GM19238 (cell line): Measurements from ENCODE around the gene ACOX1.

Experiments
- DNase-seq: peaks from one replicate; pipeline ENCODE4 v3.0.0; 2011; ENCODE audit warnings: low spot score; ENCODE audit not compliant: insufficient read length

The ACOX1 gene

GRCh38 chr17:75978938-75979704, at the start of gene ACOX1, which contains the start of gene TEN1:
ACOX1 (minus strand) TSS chr17:75979166; CDS start chr17:75979073, 93 bp downstream.
TEN1 (plus strand) TSS chr17:75979240; CDS start chr17:75986193, 6,953 bp downstream.
- DNase-seq = peak; percentile 85

- DNase-seq = no peak
These were observed 48.3 kb upstream of the ACOX1 start, which contains the start of gene EVPL for GRCh38 chr17:76027159-76027839. EVPL (minus strand) TSS chr17:76027306; CDS start chr17:76027198, 108 bp downstream.

GRCh38 chr17:76026714-76027158, 47.8 kb upstream of the ACOX1 start:
- DNase-seq = no peak

- DNase-seq = no peak
These were observed 46.3 kb upstream of the ACOX1 start for GRCh38 chr17:76025294-76025693.

GRCh38 chr17:76024353-76024752, 45.4 kb upstream of the ACOX1 start:
- DNase-seq = no peak

- DNase-seq = no peak
These were observed 44.9 kb upstream of the ACOX1 start for GRCh38 chr17:76023900-76024237.

- DNase-seq = no peak
These were observed 44.3 kb upstream of the ACOX1 start for GRCh38 chr17:76022973-76023899.

- no peak for DNase-seq
These were observed 43.3 kb upstream of the ACOX1 start for GRCh38 chr17:76022285-76022684.

- no peak for DNase-seq
These were observed 41.0 kb upstream of the ACOX1 start for GRCh38 chr17:76019833-76020467.

- no peak for DNase-seq
These were observed 39.8 kb upstream of the ACOX1 start for GRCh38 chr17:76018801-76019200.

GRCh38 chr17:76018340-76018680, 39.3 kb upstream of the ACOX1 start:
- DNase-seq = no peak

- no peak for DNase-seq
These were observed 38.7 kb upstream of the ACOX1 start for GRCh38 chr17:76017481-76018339.

GRCh38 chr17:76014925-76015261, 35.9 kb upstream of the ACOX1 start:
- no peak for DNase-seq

- DNase-seq = peak; percentile 97
These were observed 35.3 kb upstream of the ACOX1 start for GRCh38 chr17:76014100-76014924.

- DNase-seq = no peak
These were observed 34.5 kb upstream of the ACOX1 start for GRCh38 chr17:76013377-76013932.

GRCh38 chr17:76011951-76012350, 33.0 kb upstream of the ACOX1 start:
- DNase-seq = no peak

- no peak for DNase-seq
These were observed 31.1 kb upstream of the ACOX1 start for GRCh38 chr17:76009969-76010661.

GRCh38 chr17:76009447-76009846, 30.5 kb upstream of the ACOX1 start:
- DNase-seq = no peak
